Stimulated activated CD8-positive, alpha-beta memory T cell treated with anti-CD3 and anti-CD28 coated beads, Interleukin-7, amount 100 ng/mL, for 24 hours (primary cell): ENCODE results near the gene RTP3.
"Not testable (repeated sequence)": the region's sequence is repeated elsewhere in the genome, so short reads cannot be mapped to it uniquely, and the experiment has no call there.

Source experiments
- DNase-seq: peaks from one replicate; pipeline ENCODE4 v3.0.0-alpha.2; 2020; ENCODE audit warnings: low read depth

RTP3 gene

GRCh38 chr3:46546896-46547440 is 49.2 kb downstream of the RTP3 start:
- no peak for DNase-seq

GRCh38 chr3:46548611-46549010 is 50.8 kb downstream of the RTP3 start:
- not testable (repeated sequence) for DNase-seq

- DNase-seq = no peak
Measured at GRCh38 chr3:46549408-46549904, 51.7 kb downstream of the RTP3 start.

GRCh38 chr3:46549989-46550388 is 52.2 kb downstream of the RTP3 start:
- DNase-seq = no peak
